ENCODE data around the gene NECTIN1.

- no peak for TF ChIP-seq CTCF (conservative IDR thresholded peaks at IDR 0.05; ENCODE audit: low read length)
- TF ChIP-seq EZH2phosphoT487 (IDR thresholded peaks at IDR 0.05; ENCODE audit: borderline replicate concordance, low read depth, low read length), result no peak
Measured at GRCh38 chr11:119679346-119679745, 49.7 kb downstream of the NECTIN1 start.

All from OCI-LY7 (cell line).